HepG2 (cell line): Measurements from ENCODE around the gene CLHC1. TPM values are rescaled to one million over a fixed set of nuclear protein-coding genes. Genes with fewer than 3 reads are reported as not detected.

ENCODE experiments used
- ARNT2 ChIP-seq: sonication (generic); formaldehyde crosslinking; IDR thresholded peaks from 2 replicates; pipeline ENCODE4 v1.8.0; 2022; ENCODE audit warnings: mild to moderate bottlenecking, low read depth, missing genetic modification reagents, moderate library complexity
- BRD4 ChIP-seq: sonication (generic); formaldehyde crosslinking; IDR thresholded peaks from 2 replicates; pipeline ENCODE4 v1.4.0; 2020; ENCODE audit warnings: missing genetic modification reagents
- HOXA5 ChIP-seq: sonication (generic); formaldehyde crosslinking; IDR thresholded peaks from 2 replicates; pipeline ENCODE4 v1.4.0; 2020; ENCODE audit warnings: missing genetic modification reagents
- MED1 ChIP-seq: sonication (generic); formaldehyde crosslinking; IDR thresholded peaks from 2 replicates; pipeline ENCODE4 v1.4.0; 2020; ENCODE audit warnings: missing genetic modification reagents
- NKX3-1 ChIP-seq: sonication (generic); formaldehyde crosslinking; IDR thresholded peaks from 2 replicates; pipeline ENCODE4 v1.5.0; 2020; ENCODE audit warnings: missing genetic modification reagents
- PTBP1 ChIP-seq: fragments of 200-400 bp; formaldehyde crosslinking; IDR thresholded peaks from 2 replicates; pipeline ENCODE4 v1.6.1; 2018; ENCODE audit warnings: low read length, low read depth; ENCODE audit not compliant: poor library complexity, severe bottlenecking
- RBM39 ChIP-seq: fragments of 200-400 bp; formaldehyde crosslinking; IDR thresholded peaks from one replicate; pipeline ENCODE4 v1.6.1; 2018; ENCODE audit warnings: antibody characterized with exemption, mild to moderate bottlenecking, low read depth, low read length; ENCODE audit not compliant: poor library complexity, severe bottlenecking
- THAP11 ChIP-seq: IDR thresholded peaks from 2 replicates; pipeline ENCODE4 v1.6.1; 2016; ENCODE audit warnings: missing biosample characterization, missing genetic modification reagents
- TOPORS ChIP-seq: sonication (generic); formaldehyde crosslinking; IDR thresholded peaks from 2 replicates; pipeline ENCODE4 v1.8.0; 2023; ENCODE audit warnings: mild to moderate bottlenecking, missing genetic modification reagents
- ZNF205 ChIP-seq: IDR thresholded peaks from 2 replicates; pipeline ENCODE4 v1.6.1; 2018; ENCODE audit warnings: missing biosample characterization, missing genetic modification reagents
- ZNF367 ChIP-seq: sonication (generic); formaldehyde crosslinking; IDR thresholded peaks from 2 replicates; pipeline ENCODE4 v1.4.0; 2020; ENCODE audit warnings: missing genetic modification reagents, borderline replicate concordance
- ZNF549 ChIP-seq: sonication (generic); formaldehyde crosslinking; IDR thresholded peaks from 2 replicates; pipeline ENCODE4 v1.5.0; 2020; ENCODE audit warnings: missing genetic modification reagents
- ZNF775 ChIP-seq: sonication (generic); formaldehyde crosslinking; IDR thresholded peaks from 2 replicates; pipeline ENCODE4 v1.4.0; 2020; ENCODE audit warnings: missing genetic modification reagents, mild to moderate bottlenecking, moderate library complexity, borderline replicate concordance
- ZNF776 ChIP-seq: sonication (generic); formaldehyde crosslinking; IDR thresholded peaks from 2 replicates; pipeline ENCODE4 v1.4.0; 2020; ENCODE audit warnings: mild to moderate bottlenecking, missing genetic modification reagents
- polyA plus RNA-seq, 8 experiments: library from polyadenylated mRNA; depleted of rRNA in 3 of 8; stranded (reverse) in 7 of 8; unstranded in 1 of 8; fragments of >200 nt; fragmentation: Illumina TruSeq in 4 of 8; extraction: Trizol in 4 of 8; gene quantifications; 2 replicates each; pipeline versions ENCODE4 v1.2.1 to v1.2.3, GENCODE V29; 2011 to 2016; ENCODE audit warnings: low read depth in 4 of 8, missing spikeins in 1 of 8, mixed read lengths in 1 of 8; ENCODE audit not compliant: insufficient read depth in 1 of 8
- total RNA-seq, 5 experiments: library from RNA; depleted of rRNA; stranded (reverse); fragments of >200 nt; fragmentation: Illumina TruSeq; extraction: Trizol; gene quantifications; 2 replicates each; pipeline ENCODE4 v1.2.3, GENCODE V29; 2016; ENCODE audit warnings: low read depth in 1 of 5
- TF ChIP-seq, protein P1 (sequence below): IDR thresholded peaks from 2 replicates; pipeline ENCODE4 v1.6.1; 2016; ENCODE audit warnings: low read depth
- TF ChIP-seq, protein P2 (sequence below): sonication (generic); formaldehyde crosslinking; IDR thresholded peaks from 2 replicates; pipeline ENCODE4 v1.8.1; 2022; ENCODE audit warnings: mild to moderate bottlenecking, missing genetic modification reagents
- TF ChIP-seq, protein P3 (sequence below): sonication (generic); formaldehyde crosslinking; IDR thresholded peaks from 2 replicates; pipeline ENCODE4 v1.8.0; 2022; ENCODE audit warnings: mild to moderate bottlenecking, missing genetic modification reagents; ENCODE audit not compliant: insufficient replicate concordance
- TF ChIP-seq, protein P4 (sequence below): sonication (generic); formaldehyde crosslinking; IDR thresholded peaks from 2 replicates; pipeline ENCODE4 v1.5.0; 2020; ENCODE audit warnings: missing genetic modification reagents
- TF ChIP-seq, protein P5 (sequence below): sonication (generic); formaldehyde crosslinking; IDR thresholded peaks from 2 replicates; pipeline ENCODE4 v1.8.1; 2023; ENCODE audit warnings: mild to moderate bottlenecking, missing genetic modification reagents
- TF ChIP-seq, protein P6 (sequence below): sonication (generic); formaldehyde crosslinking; IDR thresholded peaks from 2 replicates; pipeline ENCODE4 v1.4.0; 2020; ENCODE audit warnings: mild to moderate bottlenecking, low read depth, missing genetic modification reagents

The CLHC1 gene
- total and polyA plus RNA-seq, 2 of the 13 experiments (the other 11 are each of a cell fraction or from before 2014, with no cell fraction given) = 9.8 to 12.6 TPM

DNA sequence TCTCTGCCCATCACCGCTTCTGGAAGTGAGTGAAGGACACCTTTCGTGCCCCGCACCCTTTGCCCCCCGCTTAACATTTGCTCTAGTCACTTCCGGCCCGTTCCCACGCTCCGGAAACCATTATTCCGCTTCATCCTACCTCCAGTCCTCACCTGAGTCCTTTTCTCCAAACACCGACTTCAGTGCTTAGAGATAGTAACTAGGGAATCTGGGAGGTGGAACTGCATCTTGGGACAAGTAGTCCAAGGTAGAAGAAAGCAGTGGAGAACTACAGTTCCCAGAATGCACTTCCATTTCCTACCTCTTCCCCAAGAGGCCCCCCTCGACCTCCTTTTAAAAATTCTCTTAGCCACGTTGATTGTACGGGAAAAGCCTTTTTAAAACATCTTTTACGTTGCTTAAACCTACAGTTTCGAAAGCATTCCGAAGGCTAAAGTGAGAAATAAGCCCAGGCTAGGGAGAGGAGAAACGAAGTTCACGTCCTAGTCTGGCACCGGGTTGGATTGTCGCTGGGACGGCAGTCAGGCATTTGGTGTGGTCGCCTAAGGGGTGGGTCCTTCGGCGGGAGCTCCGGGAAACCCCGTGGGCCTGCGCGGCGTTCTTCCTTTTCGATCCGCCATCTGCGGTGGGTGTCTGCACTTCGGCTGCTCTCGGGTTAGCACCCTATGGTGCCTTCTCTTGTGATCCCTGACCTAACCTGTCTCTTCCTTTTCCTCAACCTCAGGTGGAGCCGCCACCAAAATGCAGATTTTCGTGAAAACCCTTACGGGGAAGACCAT lies at the start of gene CLHC1, which contains the start of gene RPS27A (continued):
- TF ChIP-seq, protein P1, sequence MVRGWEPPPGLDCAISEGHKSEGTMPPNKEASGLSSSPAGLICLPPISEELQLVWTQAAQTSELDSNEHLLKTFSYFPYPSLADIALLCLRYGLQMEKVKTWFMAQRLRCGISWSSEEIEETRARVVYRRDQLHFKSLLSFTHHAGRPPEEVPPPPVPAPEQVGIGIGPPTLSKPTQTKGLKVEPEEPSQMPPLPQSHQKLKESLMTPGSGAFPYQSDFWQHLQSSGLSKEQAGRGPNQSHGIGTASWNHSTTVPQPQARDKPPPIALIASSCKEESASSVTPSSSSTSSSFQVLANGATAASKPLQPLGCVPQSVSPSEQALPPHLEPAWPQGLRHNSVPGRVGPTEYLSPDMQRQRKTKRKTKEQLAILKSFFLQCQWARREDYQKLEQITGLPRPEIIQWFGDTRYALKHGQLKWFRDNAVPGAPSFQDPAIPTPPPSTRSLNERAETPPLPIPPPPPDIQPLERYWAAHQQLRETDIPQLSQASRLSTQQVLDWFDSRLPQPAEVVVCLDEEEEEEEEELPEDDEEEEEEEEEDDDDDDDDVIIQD (CRISPR knock-in tag) = peak; percentile 80; the same call in 1 of the 2 replicates
- TF ChIP-seq, protein P2, sequence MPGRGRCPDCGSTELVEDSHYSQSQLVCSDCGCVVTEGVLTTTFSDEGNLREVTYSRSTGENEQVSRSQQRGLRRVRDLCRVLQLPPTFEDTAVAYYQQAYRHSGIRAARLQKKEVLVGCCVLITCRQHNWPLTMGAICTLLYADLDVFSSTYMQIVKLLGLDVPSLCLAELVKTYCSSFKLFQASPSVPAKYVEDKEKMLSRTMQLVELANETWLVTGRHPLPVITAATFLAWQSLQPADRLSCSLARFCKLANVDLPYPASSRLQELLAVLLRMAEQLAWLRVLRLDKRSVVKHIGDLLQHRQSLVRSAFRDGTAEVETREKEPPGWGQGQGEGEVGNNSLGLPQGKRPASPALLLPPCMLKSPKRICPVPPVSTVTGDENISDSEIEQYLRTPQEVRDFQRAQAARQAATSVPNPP (CRISPR knock-in tag) = peak; percentile 35; the same call in 1 of the 2 replicates
- TF ChIP-seq HOXA5 (0 out of 2 replicates have a peak, but pooled peaks have one; percentile 31), PTBP1 (peak; percentile 36), NKX3-1 (no peak), THAP11 (CRISPR knock-in tag) (peak; percentile 98), ZNF776 (no peak), ZNF775 (CRISPR knock-in tag) (no peak), TOPORS (peak; percentile 61; the same call in 1 of the 2 replicates), MED1 (no peak; the same call in 1 of the 2 replicates), ARNT2 (CRISPR knock-in tag) (peak; percentile 56; the same call in 1 of the 2 replicates), RBM39 (peak; percentile 52), ZNF205 (CRISPR knock-in tag) (no peak; the same call in none of the 2 replicates), ZNF367 (CRISPR knock-in tag) (no peak), BRD4 (peak; percentile 96), ZNF549 (CRISPR knock-in tag) (no peak)
- TF ChIP-seq, protein P3, sequence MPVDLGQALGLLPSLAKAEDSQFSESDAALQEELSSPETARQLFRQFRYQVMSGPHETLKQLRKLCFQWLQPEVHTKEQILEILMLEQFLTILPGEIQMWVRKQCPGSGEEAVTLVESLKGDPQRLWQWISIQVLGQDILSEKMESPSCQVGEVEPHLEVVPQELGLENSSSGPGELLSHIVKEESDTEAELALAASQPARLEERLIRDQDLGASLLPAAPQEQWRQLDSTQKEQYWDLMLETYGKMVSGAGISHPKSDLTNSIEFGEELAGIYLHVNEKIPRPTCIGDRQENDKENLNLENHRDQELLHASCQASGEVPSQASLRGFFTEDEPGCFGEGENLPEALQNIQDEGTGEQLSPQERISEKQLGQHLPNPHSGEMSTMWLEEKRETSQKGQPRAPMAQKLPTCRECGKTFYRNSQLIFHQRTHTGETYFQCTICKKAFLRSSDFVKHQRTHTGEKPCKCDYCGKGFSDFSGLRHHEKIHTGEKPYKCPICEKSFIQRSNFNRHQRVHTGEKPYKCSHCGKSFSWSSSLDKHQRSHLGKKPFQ (CRISPR knock-in tag) = no peak
- TF ChIP-seq, protein P4, sequence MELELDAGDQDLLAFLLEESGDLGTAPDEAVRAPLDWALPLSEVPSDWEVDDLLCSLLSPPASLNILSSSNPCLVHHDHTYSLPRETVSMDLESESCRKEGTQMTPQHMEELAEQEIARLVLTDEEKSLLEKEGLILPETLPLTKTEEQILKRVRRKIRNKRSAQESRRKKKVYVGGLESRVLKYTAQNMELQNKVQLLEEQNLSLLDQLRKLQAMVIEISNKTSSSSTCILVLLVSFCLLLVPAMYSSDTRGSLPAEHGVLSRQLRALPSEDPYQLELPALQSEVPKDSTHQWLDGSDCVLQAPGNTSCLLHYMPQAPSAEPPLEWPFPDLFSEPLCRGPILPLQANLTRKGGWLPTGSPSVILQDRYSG (CRISPR knock-in tag) = no peak; the same call in 1 of the 2 replicates
- TF ChIP-seq, protein P5, sequence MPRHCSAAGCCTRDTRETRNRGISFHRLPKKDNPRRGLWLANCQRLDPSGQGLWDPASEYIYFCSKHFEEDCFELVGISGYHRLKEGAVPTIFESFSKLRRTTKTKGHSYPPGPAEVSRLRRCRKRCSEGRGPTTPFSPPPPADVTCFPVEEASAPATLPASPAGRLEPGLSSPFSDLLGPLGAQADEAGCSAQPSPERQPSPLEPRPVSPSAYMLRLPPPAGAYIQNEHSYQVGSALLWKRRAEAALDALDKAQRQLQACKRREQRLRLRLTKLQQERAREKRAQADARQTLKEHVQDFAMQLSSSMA = no peak
- TF ChIP-seq, protein P6, sequence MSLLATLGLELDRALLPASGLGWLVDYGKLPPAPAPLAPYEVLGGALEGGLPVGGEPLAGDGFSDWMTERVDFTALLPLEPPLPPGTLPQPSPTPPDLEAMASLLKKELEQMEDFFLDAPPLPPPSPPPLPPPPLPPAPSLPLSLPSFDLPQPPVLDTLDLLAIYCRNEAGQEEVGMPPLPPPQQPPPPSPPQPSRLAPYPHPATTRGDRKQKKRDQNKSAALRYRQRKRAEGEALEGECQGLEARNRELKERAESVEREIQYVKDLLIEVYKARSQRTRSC (CRISPR knock-in tag) = no peak
